HG02759 (cell line): ENCODE results near the gene HPSE2.
A peak's percentile ranks its signal among the peaks of the same experiment; 100 is the strongest.

ENCODE experiments used
- ATAC-seq: cut with Tn5 transposase; IDR thresholded peaks from one replicate; pipeline ENCODE4 v1.9.1; 2021; ENCODE audit warnings: mild to moderate bottlenecking, moderate library complexity; ENCODE audit not compliant: unreplicated experiment

The HPSE2 gene

GRCh38 chr10:98469001-98469931 is 766.4 kb downstream of the HPSE2 start:
- no peak for ATAC-seq

- peak; percentile 94 for ATAC-seq
Measured at GRCh38 chr10:98467506-98468318, 767.9 kb downstream of the HPSE2 start.

GRCh38 chr10:98466861-98467505 is 768.7 kb downstream of the HPSE2 start:
- ATAC-seq: no peak

- ATAC-seq: no peak
Measured at GRCh38 chr10:98465866-98466265, 769.8 kb downstream of the HPSE2 start.

- ATAC-seq: no peak
Measured at GRCh38 chr10:98463976-98464754, 771.5 kb downstream of the HPSE2 start.

GRCh38 chr10:98463016-98463415 is 772.6 kb downstream of the HPSE2 start:
- ATAC-seq: no peak

- ATAC-seq: no peak
Measured at GRCh38 chr10:98461500-98461842, 774.2 kb downstream of the HPSE2 start.

- no peak for ATAC-seq
Measured at GRCh38 chr10:98460837-98461499, 774.7 kb downstream of the HPSE2 start.

GRCh38 chr10:98458809-98459784 is 776.6 kb downstream of the HPSE2 start:
- no peak for ATAC-seq

- no peak for ATAC-seq
Measured at GRCh38 chr10:98457721-98458120, 777.9 kb downstream of the HPSE2 start.

- ATAC-seq: no peak
Measured at GRCh38 chr10:98456686-98457482, 778.8 kb downstream of the HPSE2 start.

- no peak for ATAC-seq
Measured at GRCh38 chr10:98456043-98456570, 779.5 kb downstream of the HPSE2 start.

- ATAC-seq: no peak
Measured at GRCh38 chr10:98453729-98454128, 781.9 kb downstream of the HPSE2 start.

GRCh38 chr10:98450618-98451017 is 785.0 kb downstream of the HPSE2 start:
- no peak for ATAC-seq

- ATAC-seq: no peak
Measured at GRCh38 chr10:98449287-98449686, 786.4 kb downstream of the HPSE2 start.

- ATAC-seq: peak; percentile 91
Measured at GRCh38 chr10:98446661-98447221, 788.9 kb downstream of the HPSE2 start, which contains the start of gene HPS1. TSS of gene HPS1 (minus strand) at chr10:98446935. CDS start at chr10:98443240, 3,695 bp downstream.

- peak; percentile 16 for ATAC-seq
Measured at GRCh38 chr10:98446151-98446660, 789.4 kb downstream of the HPSE2 start.
